GM19193 (cell line): Measurements from ENCODE around the gene B9D1.

Source experiments
- POLR2A ChIP-seq: IDR thresholded peaks from 4 replicates; pipeline ENCODE4 v1.6.1; 2011; ENCODE audit not compliant: insufficient read depth, insufficient read length; ENCODE audit errors: extremely low read depth

The B9D1 gene

GRCh38 chr17:19398301-19399181 lies 36.0 kb upstream of the B9D1 start:
- TF ChIP-seq POLR2A: no peak

- no peak for TF ChIP-seq POLR2A
These were observed 35.1 kb upstream of the B9D1 start for GRCh38 chr17:19397556-19398041.

GRCh38 chr17:19392303-19392702 lies 29.8 kb upstream of the B9D1 start:
- no peak for TF ChIP-seq POLR2A

- no peak for TF ChIP-seq POLR2A
These were observed 28.9 kb upstream of the B9D1 start for GRCh38 chr17:19391432-19391831.

GRCh38 chr17:19390951-19391350 lies 28.4 kb upstream of the B9D1 start:
- no peak for TF ChIP-seq POLR2A

- TF ChIP-seq POLR2A: no peak
These were observed 26.6 kb upstream of the B9D1 start for GRCh38 chr17:19388791-19389785.

- no peak for TF ChIP-seq POLR2A
These were observed 25.5 kb upstream of the B9D1 start for GRCh38 chr17:19387921-19388521.

- no peak for TF ChIP-seq POLR2A
These were observed 24.7 kb upstream of the B9D1 start, which contains the start of gene MFAP4 for GRCh38 chr17:19386974-19387920. TSS of gene MFAP4 (minus strand) at chr17:19387190. CDS start at chr17:19387155, 35 bp downstream.

GRCh38 chr17:19386051-19386929 lies 23.8 kb upstream of the B9D1 start:
- TF ChIP-seq POLR2A: no peak

- no peak for TF ChIP-seq POLR2A
These were observed 23.0 kb upstream of the B9D1 start for GRCh38 chr17:19385521-19385983.

- no peak for TF ChIP-seq POLR2A
These were observed 22.3 kb upstream of the B9D1 start for GRCh38 chr17:19384723-19385391.

- no peak for TF ChIP-seq POLR2A
These were observed 21.4 kb upstream of the B9D1 start for GRCh38 chr17:19383681-19384470.
